GM10248 (cell line): ENCODE data around the gene CAPN9.

ENCODE experiments used
- CTCF ChIA-PET: fragments of 300-600 bp; sonication (Branson Sonifier 250); formaldehyde crosslinking; extraction: SDS; loops from one replicate; lab custom pipeline; 2021; ENCODE audit warnings: antibody characterized with exemption; lab: Yijun Ruan, JAX
- POLR2A ChIA-PET: fragments of 350-650 bp; sonication (Branson Sonifier 250); formaldehyde crosslinking; extraction: SDS; loops from one replicate; lab custom pipeline; 2020; ENCODE audit warnings: antibody characterized with exemption; lab: Yijun Ruan, JAX
- DNase-seq: peaks from one replicate; pipeline ENCODE4 v3.0.0; 2012; ENCODE audit errors: extremely low spot score
- CTCF ChIP-seq: IDR thresholded peaks from 2 replicates; pipeline ENCODE4 v1.5.1; 2012; ENCODE audit warnings: mild to moderate bottlenecking, low read depth; ENCODE audit errors: extremely low read depth, missing control alignments, control extremely low read depth

Gene CAPN9

DNA sequence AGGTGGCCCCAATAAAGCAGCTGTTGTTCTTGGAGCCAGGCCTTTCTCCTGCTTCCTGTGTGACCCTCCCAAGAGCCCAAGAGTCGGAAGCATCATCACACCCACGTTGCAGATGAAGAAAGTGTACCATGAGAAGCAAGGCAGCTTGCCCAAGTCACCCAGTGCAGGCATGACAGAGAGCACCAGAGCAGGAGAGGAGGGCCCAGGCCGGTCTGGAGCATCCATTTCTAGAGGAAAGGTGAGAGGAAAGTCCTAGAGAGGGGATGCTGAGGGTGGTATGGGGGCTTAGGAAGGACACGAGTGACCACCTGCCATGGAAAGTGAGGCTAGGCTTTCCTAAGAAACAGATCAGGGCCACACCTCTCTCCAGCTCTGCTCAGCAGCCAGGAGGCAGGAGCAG lies 74.2 kb downstream of the CAPN9 start:
- POLR2A ChIA-PET = no interaction called here
- no peak for DNase-seq
- CTCF ChIA-PET = interaction anchor here (1.5 to 1.6 kb wide), 2 partner anchors 15 to 23 kb away, joined by 3 to 4 read pairs; no protein-coding TSS in a partner anchor
- TF ChIP-seq CTCF = no peak

GRCh38 chr1:230822092-230822581 lies 74.9 kb downstream of the CAPN9 start:
- no peak for DNase-seq
- CTCF ChIA-PET = no interaction called here
- POLR2A ChIA-PET = no interaction called here
- TF ChIP-seq CTCF = no peak

DNA sequence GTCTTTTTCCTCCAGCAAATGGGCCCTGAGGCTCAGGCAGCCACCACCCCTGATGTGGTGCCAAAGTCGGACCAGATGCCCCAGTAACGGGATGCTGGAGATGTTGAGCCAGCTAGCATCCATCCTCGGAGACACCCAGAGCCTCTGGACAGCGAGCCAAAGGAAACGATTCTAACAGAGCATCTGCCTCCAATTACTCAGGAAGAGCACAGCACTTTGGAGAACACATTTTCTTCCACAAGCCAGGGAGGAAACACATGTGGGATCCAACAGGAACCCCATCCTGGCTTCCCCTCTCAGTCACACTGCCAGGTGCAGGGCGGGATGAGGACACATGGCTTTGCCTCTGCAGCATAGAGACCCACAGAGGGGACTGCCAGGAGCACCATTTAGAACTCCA lies 76.2 kb downstream of the CAPN9 start:
- DNase-seq = no peak
- no peak for TF ChIP-seq CTCF
- ChIA-PET POLR2A (no interaction called here), CTCF (no interaction called here)

DNA sequence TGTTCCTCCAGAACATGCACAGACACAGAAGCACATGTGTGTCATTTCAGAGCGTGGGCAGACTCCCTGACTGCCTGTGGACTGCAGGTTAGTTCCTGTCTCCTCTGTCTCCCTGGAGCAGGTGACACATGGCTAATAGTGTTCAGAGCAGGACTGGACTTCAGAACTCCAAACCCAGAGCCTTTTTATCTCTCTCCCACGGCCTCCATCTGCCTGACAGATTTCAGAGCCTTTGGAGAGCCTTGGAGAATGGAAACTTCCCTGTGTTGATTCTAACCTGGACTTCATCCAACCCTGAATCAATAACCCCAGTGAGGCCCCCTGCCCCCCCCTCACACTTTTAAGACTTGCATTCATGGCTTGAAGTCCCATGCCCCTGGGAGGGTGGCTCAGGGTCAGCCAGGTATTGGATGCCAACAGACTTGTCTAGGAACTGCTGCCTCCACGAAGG lies 76.8 kb downstream of the CAPN9 start:
- TF ChIP-seq CTCF = no peak
- ChIA-PET CTCF (no interaction called here), POLR2A (no interaction called here)
- no peak for DNase-seq

GRCh38 chr1:230824551-230824918 lies 77.3 kb downstream of the CAPN9 start:
- no peak for DNase-seq
- ChIA-PET CTCF (no interaction called here), POLR2A (no interaction called here)
- TF ChIP-seq CTCF = no peak

- TF ChIP-seq CTCF = no peak
- ChIA-PET POLR2A (no interaction called here), CTCF (no interaction called here)
- no peak for DNase-seq
These were observed 77.9 kb downstream of the CAPN9 start for GRCh38 chr1:230824919-230825721.
